CD4-positive, CD25-positive, alpha-beta regulatory T cell (primary cell): Measurements from ENCODE around the gene CD99L2. TPM values are rescaled to one million over a fixed set of nuclear protein-coding genes. Genes with fewer than 3 reads are reported as not detected.
"Not testable (repeated sequence)": the region's sequence is repeated elsewhere in the genome, so short reads cannot be mapped to it uniquely, and the experiment has no call there.

Experiments
- ATAC-seq, 2 donors: fragments of 150-1000 bp; cut with Tn5 transposase; one replicate each; pipeline ENCODE4 v1.10.0; 2021; ENCODE audit warnings: low read depth in 2 of 2, moderate number of reproducible peaks in 2 of 2, moderate library complexity in 1 of 2
- DNase-seq, 3 donors: peaks; one replicate each; pipeline versions ENCODE4 v3.0.0 to v3.0.0-alpha.2; 2012 to 2022; ENCODE audit warnings: mixed read lengths in 1 of 3
- H3K27ac ChIP-seq: one replicate; pipeline ENCODE4 v1.7.0; 2013; ENCODE audit warnings: mild to moderate bottlenecking, low read length; ENCODE audit not compliant: insufficient read depth, poor library complexity, severe bottlenecking
- H3K27me3 ChIP-seq: one replicate; pipeline ENCODE4 v1.7.0; 2013; ENCODE audit warnings: low read length; ENCODE audit not compliant: control insufficient read depth, insufficient read depth
- H3K36me3 ChIP-seq: one replicate; pipeline ENCODE4 v1.7.0; 2013; ENCODE audit warnings: mild to moderate bottlenecking, low read length, moderate library complexity; ENCODE audit not compliant: control insufficient read depth, insufficient read depth
- H3K4me1 ChIP-seq: 2 replicates; pipeline ENCODE4 v1.7.0; 2013; ENCODE audit warnings: mild to moderate bottlenecking, low read length; ENCODE audit not compliant: insufficient read depth, control insufficient read depth, poor library complexity, severe bottlenecking
- H3K4me3 ChIP-seq: one replicate; pipeline ENCODE4 v1.7.0; 2013; ENCODE audit warnings: low read depth, mild to moderate bottlenecking, low read length, moderate library complexity
- H3K9me3 ChIP-seq, 2 experiments: 1 replicate in 1 of 2; 2 replicates in 1 of 2; pipeline ENCODE4 v1.7.0; 2013; ENCODE audit warnings: low read length in 2 of 2, mild to moderate bottlenecking in 1 of 2, moderate library complexity in 1 of 2; ENCODE audit not compliant: control insufficient read depth in 2 of 2
- H3K27ac Mint-ChIP-seq, 3 donors: one replicate each; pipeline ENCODE4 v1.8.0; 2020 to 2022; ENCODE audit warnings: mild to moderate bottlenecking in 3 of 3, mixed read lengths in 3 of 3, moderate library complexity in 2 of 3
- H3K27me3 Mint-ChIP-seq: one replicate; pipeline ENCODE4 v1.8.0; 2022; ENCODE audit warnings: mild to moderate bottlenecking, mixed read lengths
- H3K36me3 Mint-ChIP-seq: one replicate; pipeline ENCODE4 v1.8.0; 2020; ENCODE audit warnings: mixed read lengths
- H3K4me1 Mint-ChIP-seq, 4 donors: one replicate each; pipeline ENCODE4 v1.8.0; 2020 to 2022; ENCODE audit warnings: mixed read lengths in 4 of 4, mild to moderate bottlenecking in 1 of 4
- H3K4me3 Mint-ChIP-seq, 4 donors: one replicate each; pipeline ENCODE4 v1.8.0; 2020 to 2022; ENCODE audit warnings: mild to moderate bottlenecking in 4 of 4, mixed read lengths in 4 of 4, moderate library complexity in 3 of 4
- H3K9me3 Mint-ChIP-seq, 7 donors: one replicate each; pipeline ENCODE4 v1.8.0; 2020 to 2022; ENCODE audit warnings: mixed read lengths in 7 of 7, mild to moderate bottlenecking in 3 of 7, moderate library complexity in 2 of 7
- polyA plus RNA-seq, 4 donors: library from polyadenylated mRNA; unstranded; fragments of 300-500 nt; fragmentation: Illumina TruSeq; gene quantifications; one replicate each; pipeline ENCODE4 v1.2.3, GENCODE V29; 2021
- total RNA-seq: library from RNA; stranded (reverse); gene quantifications from one replicate; pipeline ENCODE4 v1.2.3, GENCODE V29; 2022

CD99L2 gene
- total and polyA plus RNA-seq, 5 donors from 2014 or later, result 14.3 to 18.6 (median 14.7) TPM

- H3K36me3 Mint-ChIP-seq, result no peaks in the 10 kb centered on the region
- H3K4me1 Mint-ChIP-seq, result peaks cover 0 to 13% (median 0%) of the 10 kb centered on the region in 4 donors
- H3K4me3 ChIP-seq, result no peak overlapping the region
These were observed 4.5 kb downstream of the CD99L2 start for GRCh38 chrX:150893936-150894335.

GRCh38 chrX:150889131-150889530 is 9.3 kb downstream of the CD99L2 start:
- Mint-ChIP-seq H3K9me3 (no peaks in the 10 kb centered on the region), H3K27me3 (no peaks in the 10 kb centered on the region), H3K4me1 (peaks cover 0 to 8% (median 3%) of the 10 kb centered on the region in 4 donors), H3K4me3 (no peak overlapping the region), H3K27ac (no peak overlapping the region), H3K36me3 (no peaks in the 10 kb centered on the region)
- H3K27me3 ChIP-seq, result no peaks in the 10 kb centered on the region
- ATAC-seq (no peak), DNase-seq (no peak)
- H3K9me3 ChIP-seq, result no peaks in the 10 kb centered on the region
- no peak overlapping the region for H3K27ac ChIP-seq
- no peaks in the 10 kb centered on the region for H3K4me1 ChIP-seq
- H3K4me3 ChIP-seq, result no peak overlapping the region
- no peaks in the 10 kb centered on the region for H3K36me3 ChIP-seq

More at GRCh38 chrX:150893936-150894335, 4.5 kb downstream of the CD99L2 start:
- Histone ChIP-seq H3K27ac (no peak overlapping the region), H3K27me3 (no peaks in the 10 kb centered on the region), H3K4me1 (peaks cover 5% of the 10 kb centered on the region), H3K36me3 (no peaks in the 10 kb centered on the region), H3K9me3 (no peaks in the 10 kb centered on the region)
- no peak for DNase-seq
- no peak for ATAC-seq
- no peak overlapping the region for H3K4me3 Mint-ChIP-seq
- no peak overlapping the region for H3K27ac Mint-ChIP-seq
- H3K9me3 Mint-ChIP-seq, result no peaks in the 10 kb centered on the region
- no peaks in the 10 kb centered on the region for H3K27me3 Mint-ChIP-seq

GRCh38 chrX:150887906-150888465 is 10.5 kb downstream of the CD99L2 start:
- no peaks in the 10 kb centered on the region for H3K4me1 ChIP-seq
- DNase-seq, result no peak
- H3K4me3 ChIP-seq, result no peak overlapping the region
- Mint-ChIP-seq H3K36me3 (no peaks in the 10 kb centered on the region), H3K27me3 (no peaks in the 10 kb centered on the region), H3K4me3 (no peak overlapping the region), H3K4me1 (peaks cover 4 to 17% (median 6%) of the 10 kb centered on the region in 4 donors), H3K27ac (peak overlapping the region in 1 of 3 donors; percentile 38), H3K9me3 (no peaks in the 10 kb centered on the region)
- no peak overlapping the region for H3K27ac ChIP-seq
- no peaks in the 10 kb centered on the region for H3K27me3 ChIP-seq
- no peak for ATAC-seq
- no peaks in the 10 kb centered on the region for H3K36me3 ChIP-seq
- H3K9me3 ChIP-seq, result no peaks in the 10 kb centered on the region

GRCh38 chrX:150887268-150887667 is 11.2 kb downstream of the CD99L2 start:
- H3K27me3 Mint-ChIP-seq, result not testable (repeated sequence)

GRCh38 chrX:150886381-150886780 is 12.1 kb downstream of the CD99L2 start:
- Mint-ChIP-seq H3K27me3 (no peaks in the 10 kb centered on the region), H3K4me1 (peaks cover 4 to 17% (median 8%) of the 10 kb centered on the region in 4 donors), H3K27ac (no peak overlapping the region), H3K36me3 (no peaks in the 10 kb centered on the region), H3K4me3 (no peak overlapping the region), H3K9me3 (no peaks in the 10 kb centered on the region)
- H3K27ac ChIP-seq, result no peak overlapping the region
- no peaks in the 10 kb centered on the region for H3K9me3 ChIP-seq
- no peaks in the 10 kb centered on the region for H3K27me3 ChIP-seq
- DNase-seq, result no peak
- no peaks in the 10 kb centered on the region for H3K4me1 ChIP-seq
- H3K36me3 ChIP-seq, result no peaks in the 10 kb centered on the region
- H3K4me3 ChIP-seq, result no peak overlapping the region
- no peak for ATAC-seq

More at GRCh38 chrX:150887268-150887667, 11.2 kb downstream of the CD99L2 start:
- ATAC-seq, H3K36me3 ChIP-seq, DNase-seq, H3K27me3 ChIP-seq, H3K9me3 ChIP-seq, H3K4me3 ChIP-seq, H3K27ac Mint-ChIP-seq, H3K9me3 Mint-ChIP-seq, H3K36me3 Mint-ChIP-seq, H3K4me1 ChIP-seq, H3K27ac ChIP-seq, H3K4me3 Mint-ChIP-seq: not testable (repeated sequence)
- peaks cover 4 to 17% (median 6%) of the 10 kb centered on the region in 4 donors for H3K4me1 Mint-ChIP-seq

- H3K27me3 ChIP-seq, result no peaks in the 10 kb centered on the region
- H3K27ac ChIP-seq, result peak overlapping the region; percentile 33
- Mint-ChIP-seq H3K4me3 (peak overlapping the region in 1 of 4 donors; percentile 61), H3K36me3 (no peaks in the 10 kb centered on the region), H3K27me3 (no peaks in the 10 kb centered on the region), H3K9me3 (no peaks in the 10 kb centered on the region), H3K27ac (peak overlapping the region in 2 of 3 donors; percentile 59 to 77), H3K4me1 (peaks cover 12 to 34% (median 26%) of the 10 kb centered on the region in 4 donors)
- H3K36me3 ChIP-seq, result no peaks in the 10 kb centered on the region
- DNase-seq, result peak in 1 of 3 donors; percentile 83
- H3K4me1 ChIP-seq, result peaks cover 5% of the 10 kb centered on the region
- no peaks in the 10 kb centered on the region for H3K9me3 ChIP-seq
- peak; percentile 79 to 86 for ATAC-seq
- no peak overlapping the region for H3K4me3 ChIP-seq
These were observed 17.7 kb downstream of the CD99L2 start for GRCh38 chrX:150880808-150881165.

GRCh38 chrX:150879855-150880807 is 18.3 kb downstream of the CD99L2 start:
- Mint-ChIP-seq H3K4me1 (peaks cover 12 to 34% (median 25%) of the 10 kb centered on the region in 4 donors), H3K27ac (peak overlapping the region in 2 of 3 donors; percentile 59 to 77), H3K9me3 (no peaks in the 10 kb centered on the region), H3K4me3 (no peak overlapping the region), H3K36me3 (no peaks in the 10 kb centered on the region), H3K27me3 (no peaks in the 10 kb centered on the region)
- peak in 1 of 2 donors; percentile 52 for ATAC-seq
- peaks cover 5% of the 10 kb centered on the region for H3K4me1 ChIP-seq
- peak overlapping the region; percentile 23 for H3K27ac ChIP-seq
- no peaks in the 10 kb centered on the region for H3K27me3 ChIP-seq
- DNase-seq, result peak in 1 of 3 donors; percentile 76
- no peaks in the 10 kb centered on the region for H3K36me3 ChIP-seq
- no peak overlapping the region for H3K4me3 ChIP-seq
- H3K9me3 ChIP-seq, result no peaks in the 10 kb centered on the region
